Muscle of arm (tissue), 14 donors: ENCODE results near the gene FCGBP. TPM values are rescaled to one million over a fixed set of nuclear protein-coding genes. Genes with fewer than 3 reads are reported as not detected.
"Not testable (repeated sequence)": the region's sequence is repeated elsewhere in the genome, so short reads cannot be mapped to it uniquely, and the experiment has no call there.

Experiments
- DNase-seq: peaks from one replicate; pipeline ENCODE4 v3.0.0-alpha.2; 2013
- long read RNA-seq, 11 donors: transcript quantifications; one replicate each; lab custom pipeline, GENCODE V29; 2026
- polyA plus RNA-seq, 12 donors: library from polyadenylated mRNA; unstranded; fragments of 120-200 nt; gene quantifications; one replicate each; pipeline ENCODE4 v1.2.1, GENCODE V29; 2013; ENCODE audit not compliant: insufficient read length in 12 of 12

The FCGBP gene
- polyA plus RNA-seq = 10 to 100 TPM in 2 of 12 donors, 1 to 10 TPM in 9, not detected in 1; 2.2 to 75.3 (median 4.8) TPM
- long read RNA-seq, donor 1, full-length matches to known transcripts = 1 of 895 reads
- long read RNA-seq, donor 1, partial matches to known transcripts = 894 of 895 reads
- long read RNA-seq, donor 1, other reads (novel, unspliced or antisense) = 0 of 895 reads
- long read RNA-seq, donor 2 = 0 reads
- long read RNA-seq, donor 3, partial matches to known transcripts = 7 of 7 reads
- long read RNA-seq, donor 3, other reads (novel, unspliced or antisense) = 0 of 7 reads
- long read RNA-seq, donor 4 = 0 reads
- long read RNA-seq, donor 5 = 0 reads
- long read RNA-seq, donor 6 = 0 reads
- long read RNA-seq, donor 7 = 0 reads
- long read RNA-seq, donor 8, partial matches to known transcripts = 8 of 8 reads
- long read RNA-seq, donor 8, other reads (novel, unspliced or antisense) = 0 of 8 reads
- long read RNA-seq, donor 9 = 0 reads
- long read RNA-seq, donor 10, partial matches to known transcripts = 10 of 10 reads
- long read RNA-seq, donor 10, other reads (novel, unspliced or antisense) = 0 of 10 reads
- long read RNA-seq, donor 11, partial matches to known transcripts = 7 of 7 reads
- long read RNA-seq, donor 11, other reads (novel, unspliced or antisense) = 0 of 7 reads

DNA sequence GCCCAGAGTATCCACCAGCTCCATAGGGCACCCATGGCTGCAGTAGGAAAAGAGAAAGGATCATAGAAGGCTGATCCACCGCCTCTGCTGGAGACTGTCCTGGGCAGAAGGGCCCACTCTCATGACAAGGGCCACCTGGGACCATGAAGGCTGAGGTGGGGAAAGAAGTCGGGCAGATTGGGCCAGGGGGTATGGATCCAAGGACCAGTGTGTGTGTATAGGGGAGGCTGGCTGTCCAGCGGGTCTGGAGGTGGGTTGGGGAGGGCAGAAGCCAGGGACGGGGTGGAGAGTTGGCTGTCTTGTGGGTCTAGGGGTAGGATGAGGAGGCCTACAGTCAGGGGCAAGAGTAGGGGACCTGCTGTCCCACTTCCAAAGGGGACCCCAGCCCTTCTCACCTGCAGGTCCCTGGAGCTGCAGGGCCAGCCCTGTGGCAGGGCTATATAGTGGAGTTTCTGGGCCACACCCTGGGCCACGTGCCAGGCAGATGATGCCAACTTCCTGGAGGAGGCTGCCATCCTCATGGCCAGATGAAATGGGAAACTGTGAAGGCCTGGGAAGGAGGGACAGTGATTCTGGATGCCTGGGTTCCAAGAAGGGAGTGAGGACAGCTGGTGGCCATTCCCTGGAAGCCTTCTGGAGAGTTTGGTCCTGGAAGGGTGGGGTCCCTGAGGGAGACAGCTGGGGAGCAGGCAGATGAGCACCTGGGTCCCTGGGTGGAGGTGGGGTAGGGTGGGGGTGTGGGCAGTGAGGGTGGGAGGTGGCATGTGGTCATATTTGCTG, at the start of gene FCGBP:
Gene FCGBP, minus strand, starts transcription at position 51 of the 780 bp plus-strand sequence.
- DNase-seq = no peak

DNA sequence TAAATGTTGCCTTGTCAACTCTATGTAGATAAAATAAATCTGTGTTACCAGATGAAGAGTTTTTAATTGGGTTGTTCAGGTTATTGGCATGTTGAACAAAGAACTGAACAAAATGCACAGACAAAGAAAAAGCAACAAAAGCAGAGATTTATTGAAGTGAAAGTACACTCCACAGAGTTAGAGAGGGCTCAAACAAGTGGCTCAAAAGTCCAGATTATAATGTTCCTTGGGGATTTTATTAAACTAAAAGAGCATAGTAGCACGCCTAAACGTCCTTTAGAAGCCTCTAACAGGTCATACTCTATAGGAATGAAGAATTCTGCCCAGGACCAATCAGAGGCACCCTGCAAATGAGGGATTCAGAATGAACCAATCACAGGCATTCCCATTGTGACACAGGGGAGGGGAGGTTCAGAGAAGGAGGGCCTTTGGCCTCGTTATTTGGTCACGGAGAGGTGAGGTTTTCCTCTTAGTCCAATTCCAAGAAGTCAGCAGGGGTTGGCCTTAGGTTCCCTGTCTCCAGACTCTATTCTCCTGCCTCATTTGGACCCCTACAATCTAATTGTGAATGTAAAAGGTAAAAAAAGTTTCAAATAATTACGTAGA, 49.4 kb upstream of the FCGBP start:
- DNase-seq = no peak

DNA sequence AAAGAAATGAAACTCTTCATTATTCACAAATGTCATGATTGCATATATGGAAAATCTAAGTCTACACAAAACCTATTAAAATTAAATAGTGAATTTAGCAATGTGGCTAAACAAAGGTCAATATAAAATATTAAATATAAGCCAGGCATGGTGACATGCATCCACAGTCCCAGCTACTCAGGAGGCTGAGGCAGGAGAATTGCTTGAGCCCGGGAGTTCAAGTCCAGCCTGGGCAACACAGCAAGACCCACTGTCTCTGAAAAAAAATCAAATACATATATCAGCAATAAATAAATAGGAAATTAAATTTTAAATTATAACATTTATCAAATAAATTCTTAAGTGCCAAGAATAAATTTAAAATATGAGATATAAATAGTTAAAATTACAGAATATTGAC, 48.4 kb upstream of the FCGBP start:
- no peak for DNase-seq

DNA sequence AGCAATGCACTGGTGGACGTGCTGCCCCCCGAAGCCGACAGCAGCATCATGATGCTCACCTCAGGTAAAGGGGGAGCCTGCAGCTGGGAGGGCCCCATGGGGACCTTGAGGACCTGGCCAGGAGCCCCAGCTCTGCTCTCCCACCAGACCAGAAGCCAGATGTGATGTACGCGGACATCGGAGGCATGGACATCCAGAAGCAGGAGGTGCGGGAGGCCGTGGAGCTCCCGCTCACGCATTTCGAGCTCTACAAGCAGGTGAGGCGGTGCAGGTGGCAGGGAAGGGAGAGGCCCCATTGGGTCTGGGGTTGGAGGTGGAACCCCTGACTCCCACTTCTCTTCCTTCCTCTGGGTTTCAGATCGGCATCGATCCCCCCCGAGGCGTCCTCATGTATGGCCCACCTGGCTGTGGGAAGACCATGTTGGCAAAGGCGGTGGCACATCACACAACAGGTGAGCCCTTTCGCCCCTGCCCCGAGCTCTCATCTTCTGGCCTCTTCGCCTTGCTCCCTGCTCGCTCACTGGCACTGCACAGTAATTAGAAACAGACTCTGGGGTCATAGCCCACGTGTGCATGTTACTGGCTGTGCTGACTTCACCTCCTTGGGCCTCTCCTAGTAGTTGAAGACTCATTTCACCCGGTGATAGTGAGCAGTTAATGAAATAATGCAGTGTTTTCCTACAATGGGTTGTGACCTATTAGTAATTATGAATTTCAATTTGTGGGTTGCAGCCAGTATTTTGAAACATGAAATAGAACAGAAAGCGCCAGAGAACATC, 40.1 kb upstream of the FCGBP start:
- DNase-seq = no peak

DNA sequence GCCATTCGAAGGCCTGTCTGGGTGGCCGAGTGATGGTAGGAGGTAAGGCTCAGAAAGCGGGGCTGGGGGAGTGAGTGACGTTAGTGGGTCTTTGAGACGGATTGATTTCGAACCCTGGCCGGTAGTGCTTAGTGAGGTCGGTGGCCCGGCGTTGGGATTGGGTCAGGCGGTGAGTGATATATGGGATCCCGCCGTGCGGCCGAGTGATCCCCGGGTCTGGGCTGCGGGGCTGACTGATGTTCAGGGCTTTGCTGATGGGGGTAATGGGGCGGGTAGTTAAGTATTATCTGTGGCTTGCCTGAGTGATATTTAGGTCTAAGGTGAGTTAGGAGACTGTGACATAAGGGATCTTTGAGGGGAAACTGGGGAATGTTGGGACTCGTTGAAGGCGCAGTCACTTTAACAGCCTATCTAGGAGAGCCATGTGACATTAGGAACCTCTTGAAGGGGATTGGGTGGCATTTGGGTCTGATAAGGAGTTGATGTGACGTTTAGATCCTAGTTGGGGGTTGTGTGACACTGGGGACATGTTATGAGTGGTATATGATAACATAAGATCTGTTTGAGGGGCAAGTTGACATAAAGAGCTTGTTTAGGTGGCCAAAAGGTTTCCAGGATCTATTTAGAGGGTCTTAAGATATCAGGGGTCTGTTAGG, 37.1 kb upstream of the FCGBP start:
- DNase-seq = no peak

DNA sequence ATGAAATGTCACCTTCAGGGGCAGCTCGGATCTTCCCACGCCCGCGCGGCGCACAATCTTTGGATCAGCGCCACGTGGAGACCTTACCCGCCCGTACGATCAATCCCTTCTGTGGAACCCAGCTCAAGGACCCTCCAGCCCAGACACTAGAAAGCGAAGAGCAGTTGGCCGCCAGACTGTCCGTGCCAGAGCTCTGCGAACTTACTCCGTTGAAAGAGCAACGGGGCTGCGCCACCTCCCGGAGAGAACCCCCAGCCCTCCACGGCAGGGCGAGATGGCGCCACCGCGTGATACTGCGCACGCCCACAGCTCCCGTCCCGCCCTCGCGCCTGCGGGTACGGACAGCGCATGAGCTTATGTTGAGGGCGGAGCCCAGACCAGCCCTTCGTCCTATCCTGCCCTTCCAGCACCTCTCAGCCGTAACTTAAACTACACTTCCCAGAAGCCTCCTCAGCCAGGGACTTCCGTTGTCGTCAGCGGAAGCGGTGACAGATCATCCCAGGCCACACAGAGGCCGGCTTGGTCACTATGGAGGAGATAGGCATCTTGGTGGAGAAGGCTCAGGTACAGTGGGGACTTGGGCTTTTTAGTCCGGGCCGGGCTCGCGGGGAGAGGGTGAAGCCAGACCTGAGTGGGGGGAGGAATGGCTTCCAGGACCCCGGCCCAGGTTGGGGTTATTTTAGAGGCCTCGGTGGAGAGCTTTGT, 36.4 kb upstream of the FCGBP start, which contains the start of gene PSMC4:
Gene PSMC4, plus strand, starts transcription at position 491 of the 705 bp plus-strand sequence. Its CDS starts 38 bp downstream, at position 529.
- DNase-seq = peak; percentile 98

DNA sequence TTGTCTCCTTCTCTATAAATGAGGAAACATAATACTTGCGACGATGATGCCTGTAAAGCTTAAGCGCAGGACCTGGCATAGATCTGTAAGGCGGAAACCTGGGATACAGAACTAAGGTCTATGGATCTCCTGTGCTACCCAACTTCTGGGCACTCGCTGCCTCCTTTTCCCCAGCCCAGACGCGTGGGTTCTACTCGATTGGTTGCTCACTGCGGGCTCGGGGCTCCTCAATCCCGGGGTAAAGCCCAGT, 35.9 kb upstream of the FCGBP start:
- no peak for DNase-seq

DNA sequence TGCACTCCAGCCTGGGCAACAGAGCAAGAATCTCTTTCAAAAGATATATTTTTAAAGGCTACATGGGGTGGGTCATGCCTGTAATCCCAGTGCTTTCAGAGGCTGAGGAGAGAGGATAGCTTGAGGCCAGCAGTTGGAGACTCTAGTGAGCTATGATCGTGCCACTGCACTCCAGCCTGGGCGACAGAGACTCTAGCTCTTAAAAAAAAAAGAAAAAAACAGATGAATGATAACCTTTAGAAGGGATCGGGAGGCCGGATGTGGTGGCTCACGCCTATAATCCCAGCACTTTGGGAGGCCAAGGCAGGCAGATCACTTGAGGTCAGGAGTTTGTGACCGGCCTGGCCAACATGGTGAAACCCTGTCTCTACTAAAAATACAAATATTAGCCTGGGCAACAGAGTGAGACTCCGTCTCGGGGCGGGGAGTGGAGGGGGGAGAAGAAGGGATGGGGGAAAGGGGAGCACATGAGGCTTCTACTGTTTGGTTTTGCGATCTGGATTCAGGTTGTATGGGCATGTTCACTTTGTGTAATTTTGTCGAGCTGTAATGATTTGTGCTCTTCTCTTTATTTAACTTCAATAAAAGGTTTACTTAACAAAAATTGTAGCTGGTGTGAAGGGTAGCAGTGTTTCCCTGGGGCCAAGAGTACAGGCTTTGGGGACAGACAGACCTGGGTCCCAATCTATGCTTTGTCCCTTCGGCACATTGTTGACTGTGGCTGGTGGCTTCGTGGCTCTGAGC, 35.4 kb upstream of the FCGBP start:
- no peak for DNase-seq

DNA sequence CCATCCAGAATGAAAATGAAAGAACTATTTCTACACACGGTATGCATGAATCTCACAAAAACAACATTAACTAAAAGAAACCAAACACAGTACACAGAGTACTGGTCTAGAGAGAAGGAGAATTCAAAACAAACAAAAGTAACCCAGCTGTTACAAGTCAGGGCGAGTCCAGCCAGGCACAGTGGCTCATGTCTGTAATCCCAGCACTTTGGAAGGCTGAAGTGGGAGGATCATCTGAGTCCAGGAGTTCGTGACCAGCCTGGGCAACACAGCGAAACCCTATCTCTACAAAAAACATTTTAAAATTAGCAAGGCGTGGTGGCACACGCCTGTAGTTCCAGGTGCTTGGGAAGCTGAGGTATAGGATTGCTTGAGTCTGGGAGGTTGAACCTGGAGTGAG, 34.8 kb upstream of the FCGBP start:
- DNase-seq = no peak

DNA sequence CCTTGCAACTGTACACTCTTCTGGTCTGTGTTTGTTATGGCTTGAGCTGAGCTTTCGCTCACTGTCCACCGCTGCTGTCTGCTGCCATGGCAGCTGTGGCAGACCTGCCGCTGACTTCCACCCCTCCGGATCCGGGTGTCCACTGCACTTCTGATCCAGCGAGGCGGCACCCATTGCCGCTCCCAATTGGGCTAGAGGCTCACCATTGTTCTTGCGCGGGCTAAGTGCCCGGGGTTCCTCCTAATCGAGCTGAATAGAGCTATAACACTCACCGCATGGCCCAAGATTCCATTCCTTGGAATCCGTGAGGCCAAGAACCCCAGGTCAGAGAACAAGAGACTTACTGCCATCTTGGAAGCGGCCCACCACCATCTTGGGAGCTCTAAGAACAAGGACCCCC, 34.4 kb upstream of the FCGBP start:
- DNase-seq = no peak

DNA sequence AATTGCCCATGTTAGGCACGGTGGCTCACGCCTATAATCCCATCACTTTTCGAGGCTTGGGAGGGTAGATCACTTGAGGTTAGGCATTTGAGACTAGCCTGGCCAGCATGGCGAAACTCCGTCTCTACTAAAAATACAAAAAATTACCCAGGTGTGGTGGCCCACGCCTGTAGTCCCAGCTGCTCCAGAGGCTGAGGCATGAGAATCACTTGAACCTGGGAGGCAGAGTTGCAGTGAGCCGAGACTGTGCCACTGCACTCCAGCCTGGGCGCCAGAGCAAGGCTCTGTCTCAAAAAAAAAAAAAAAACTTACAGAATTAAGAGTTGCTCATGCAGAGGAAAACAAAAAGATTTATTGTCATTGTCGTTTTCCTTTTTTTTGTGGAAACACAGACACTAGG, 33.1 kb upstream of the FCGBP start:
- no peak for DNase-seq

DNA sequence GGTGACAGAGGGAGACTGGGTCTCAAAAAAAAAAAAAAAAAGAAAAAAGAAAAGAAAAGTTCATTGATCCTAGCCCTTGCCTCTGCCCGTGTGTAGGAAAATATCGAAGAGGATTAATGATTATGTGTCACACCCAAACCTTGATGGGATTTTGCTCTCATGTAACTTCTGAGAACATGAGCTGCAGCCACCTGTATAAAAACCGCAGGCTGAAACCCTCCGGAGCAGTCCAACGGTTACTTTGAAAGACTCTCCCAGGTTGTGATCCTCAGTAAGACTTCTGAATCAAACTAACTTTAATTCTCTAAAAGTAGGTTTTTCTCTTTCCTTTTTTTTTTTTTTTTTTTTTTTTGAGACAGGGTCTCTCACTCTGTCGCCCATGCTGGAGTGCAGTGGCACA, 32.2 kb upstream of the FCGBP start:
- DNase-seq = no peak

DNA sequence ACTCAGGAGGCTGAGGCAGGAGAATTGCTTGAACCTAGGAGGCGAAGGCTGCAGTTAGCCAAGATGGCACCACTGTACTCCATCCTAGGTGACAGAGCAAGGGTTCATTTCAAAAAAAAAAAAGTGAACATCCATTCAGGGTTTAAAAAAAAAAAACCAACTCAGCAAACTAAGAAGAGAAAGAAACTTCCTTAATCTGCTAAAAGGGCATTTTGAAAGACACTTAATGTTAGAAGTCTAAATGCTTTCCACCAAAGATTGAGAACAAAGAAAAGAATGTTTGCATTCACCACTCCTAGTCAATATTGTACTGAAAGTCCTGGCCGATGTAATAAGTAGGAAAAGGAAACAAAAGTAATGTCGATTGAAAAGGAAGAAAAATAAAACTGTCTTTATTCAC, 29.5 kb upstream of the FCGBP start:
- no peak for DNase-seq

DNA sequence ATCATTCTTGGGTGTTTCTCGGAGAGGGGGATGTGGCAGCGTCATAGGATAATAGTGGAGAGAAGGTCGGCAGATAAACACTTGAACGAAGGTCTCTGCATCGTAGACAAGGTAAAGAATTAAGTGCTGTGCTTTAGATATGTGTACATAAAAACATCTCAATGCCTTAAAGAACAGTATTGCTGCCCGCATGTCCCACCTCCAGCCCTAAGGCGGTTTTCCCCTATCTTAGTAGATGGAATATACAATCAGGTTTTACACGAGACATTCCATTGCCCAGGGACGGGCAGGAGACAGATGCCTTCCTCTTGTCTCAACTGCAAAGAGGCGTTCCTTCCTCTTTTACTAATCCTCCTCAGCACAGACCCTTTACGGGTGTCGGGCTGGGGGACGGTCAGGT, 25.0 kb upstream of the FCGBP start:
- DNase-seq = not testable (repeated sequence)

DNA sequence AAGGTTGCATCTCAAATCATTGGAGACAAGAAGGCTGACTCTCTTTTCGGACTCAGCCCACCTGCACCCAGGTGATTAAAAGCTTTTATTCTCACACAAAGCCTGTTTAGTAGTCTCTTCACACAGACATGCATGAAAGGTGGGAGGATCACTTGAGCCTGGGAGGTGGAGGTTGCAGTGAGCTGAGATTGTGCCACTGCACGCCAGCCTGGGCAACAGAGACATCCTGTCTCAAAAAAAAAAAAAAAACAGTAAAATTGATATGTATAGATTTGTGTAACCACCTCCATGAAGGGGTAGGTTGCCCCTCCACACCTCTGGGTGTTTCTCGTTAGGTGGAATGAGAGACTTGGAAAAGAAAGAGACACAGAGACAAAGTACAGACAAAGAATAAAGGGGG, 24.5 kb upstream of the FCGBP start:
- DNase-seq = not testable (repeated sequence)

DNA sequence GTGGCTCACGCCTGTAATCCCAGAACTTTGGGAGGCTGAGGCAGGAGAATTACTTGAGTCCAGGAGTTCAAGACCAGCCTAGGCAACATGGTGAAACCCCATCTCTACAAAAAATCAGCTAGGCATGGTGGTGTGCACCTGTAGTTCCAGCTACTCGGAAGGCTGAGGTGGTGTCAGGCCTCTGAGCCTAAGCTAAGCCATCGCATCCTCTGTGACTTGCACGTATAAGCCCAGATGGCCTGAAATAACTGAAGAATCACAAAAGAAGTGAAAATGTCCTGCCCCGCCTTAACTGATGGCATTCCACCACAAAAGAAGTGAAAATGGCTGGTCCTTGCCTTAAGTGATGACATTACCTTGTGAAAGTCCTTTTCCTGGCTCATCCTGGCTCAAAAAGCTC, 23.5 kb upstream of the FCGBP start:
- DNase-seq = not testable (repeated sequence)

DNA sequence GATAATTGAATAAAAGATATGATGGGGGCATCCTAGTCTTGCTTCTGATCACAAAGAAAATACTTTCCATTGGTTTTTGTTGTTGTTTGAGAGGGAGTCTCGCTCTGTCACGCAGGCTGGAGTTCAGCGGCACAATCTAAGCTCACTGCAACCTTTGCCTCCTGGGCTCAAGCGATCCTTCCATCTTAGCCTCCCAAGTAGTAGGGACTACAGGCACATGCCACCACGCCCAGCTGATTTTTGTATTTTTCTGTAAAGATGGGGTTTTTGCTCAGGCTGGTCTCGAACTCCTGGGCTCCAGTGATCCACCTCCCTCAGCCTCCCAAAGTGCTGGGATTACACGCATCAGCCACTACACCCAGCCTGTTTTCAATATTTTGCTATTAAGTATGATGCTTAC, 19.5 kb upstream of the FCGBP start:
- no peak for DNase-seq

DNA sequence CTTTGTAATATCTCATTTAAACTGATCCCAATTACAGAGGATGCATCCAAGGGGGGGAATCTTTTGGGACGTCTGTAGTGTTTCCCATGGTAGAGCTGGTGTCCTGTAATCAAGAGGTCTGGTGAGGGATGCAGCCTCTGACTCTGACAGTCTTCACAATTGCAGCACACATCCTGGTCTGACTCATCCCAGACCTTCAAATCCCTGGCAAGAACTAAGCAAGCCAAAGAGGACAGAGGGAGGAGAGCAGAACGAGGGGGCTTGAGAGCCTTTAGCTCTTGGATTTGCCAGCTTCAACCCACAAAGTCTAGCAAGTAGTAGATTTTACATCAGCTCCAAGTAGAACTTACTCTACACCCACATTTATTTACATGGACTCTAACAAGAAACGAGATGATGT, 17.3 kb upstream of the FCGBP start:
- DNase-seq = no peak

DNA sequence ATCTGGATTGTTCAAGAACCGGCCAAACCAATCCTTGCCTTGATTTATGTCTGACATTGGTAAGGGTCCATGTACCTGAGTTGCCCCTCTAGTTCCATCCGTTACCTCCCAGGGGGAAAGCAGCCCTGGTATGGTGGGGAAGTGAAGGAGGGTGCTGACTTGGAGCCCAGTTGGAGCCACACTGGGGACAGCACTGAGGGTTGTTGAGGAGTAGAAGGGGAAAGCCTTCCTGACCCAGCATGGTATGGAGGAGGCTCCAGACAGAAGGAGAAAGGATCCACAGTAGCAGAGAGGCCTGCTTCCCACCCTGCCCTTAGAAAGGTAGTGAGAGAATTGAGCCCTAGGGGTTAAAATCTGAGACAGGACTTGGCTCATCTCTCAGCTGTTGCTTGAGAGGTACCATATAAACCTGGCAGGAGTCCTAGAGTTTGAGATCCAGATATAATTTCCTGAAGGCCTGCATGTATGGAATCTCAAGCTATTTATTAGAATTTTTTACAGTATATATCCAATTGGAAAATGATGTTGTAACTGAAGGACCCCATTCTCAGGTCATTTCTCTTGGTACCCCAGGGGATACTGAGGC, 16.7 kb upstream of the FCGBP start:
- DNase-seq = no peak
